WI38 (cell line): ENCODE results near the gene ABCA7.
"Not testable (repeated sequence)": the region's sequence is repeated elsewhere in the genome, so short reads cannot be mapped to it uniquely, and the experiment has no call there.

Source experiments
- H3K4me3 ChIP-seq: 2 replicates; pipeline ENCODE4 v1.5.1; 2011; ENCODE audit warnings: low read depth, mild to moderate bottlenecking, control low read depth, low read length
- CTCF ChIP-seq: IDR thresholded peaks from 2 replicates; pipeline ENCODE4 v1.5.1; 2012; ENCODE audit warnings: low read depth, mild to moderate bottlenecking, control low read depth, low read length

The ABCA7 gene

GRCh38 chr19:1113030-1113985 is 73.4 kb downstream of the ABCA7 start:
- peak; percentile 82 for TF ChIP-seq CTCF
- no peak overlapping the region for H3K4me3 ChIP-seq

GRCh38 chr19:1113986-1114483 is 74.1 kb downstream of the ABCA7 start:
- no peak overlapping the region for H3K4me3 ChIP-seq
- TF ChIP-seq CTCF: no peak

- H3K4me3 ChIP-seq: not testable (repeated sequence)
These were observed 74.8 kb downstream of the ABCA7 start for GRCh38 chr19:1114728-1115127.
